HepG2 (cell line): Measurements from ENCODE around the gene SH3YL1. TPM values are rescaled to one million over a fixed set of nuclear protein-coding genes. Genes with fewer than 3 reads are reported as not detected.

ENCODE experiments used
- ARID2 ChIP-seq: sonication (generic); formaldehyde crosslinking; IDR thresholded peaks from 2 replicates; pipeline ENCODE4 v1.8.1; 2022; ENCODE audit warnings: mild to moderate bottlenecking, missing genetic modification reagents, borderline replicate concordance
- ARID3A ChIP-seq: IDR thresholded peaks from 2 replicates; pipeline ENCODE4 v1.6.1; 2012; ENCODE audit warnings: low read depth, low read length, improper control_type of control experiment
- BATF2 ChIP-seq: sonication (generic); formaldehyde crosslinking; IDR thresholded peaks from 2 replicates; pipeline ENCODE4 v1.8.0; 2022; ENCODE audit warnings: mild to moderate bottlenecking, missing genetic modification reagents, moderate library complexity
- BRD4 ChIP-seq: sonication (generic); formaldehyde crosslinking; IDR thresholded peaks from 2 replicates; pipeline ENCODE4 v1.4.0; 2020; ENCODE audit warnings: missing genetic modification reagents
- DMAP1 ChIP-seq: IDR thresholded peaks from 2 replicates; pipeline ENCODE4 v1.6.1; 2016
- HMG20A ChIP-seq: IDR thresholded peaks from 2 replicates; pipeline ENCODE4 v1.6.1; 2016; ENCODE audit warnings: borderline replicate concordance
- PHF21A ChIP-seq: sonication (generic); formaldehyde crosslinking; IDR thresholded peaks from 2 replicates; pipeline ENCODE4 v1.5.0; 2020; ENCODE audit warnings: mild to moderate bottlenecking, missing genetic modification reagents
- RFX1 ChIP-seq: fragments of 450-650 bp; IDR thresholded peaks from 2 replicates; pipeline ENCODE4 v1.6.1; 2017
- SIX1 ChIP-seq: sonication (generic); formaldehyde crosslinking; IDR thresholded peaks from 2 replicates; pipeline ENCODE4 v1.4.0; 2020; ENCODE audit warnings: missing genetic modification reagents, borderline replicate concordance
- SMC3 ChIP-seq: IDR thresholded peaks from 2 replicates; pipeline ENCODE4 v1.6.1; 2011; ENCODE audit warnings: low read length, improper control_type of control experiment
- SSRP1 ChIP-seq: IDR thresholded peaks from 2 replicates; pipeline ENCODE4 v1.6.1; 2016; ENCODE audit warnings: control low read depth
- STAT5B ChIP-seq: sonication (generic); formaldehyde crosslinking; IDR thresholded peaks from 2 replicates; pipeline ENCODE4 v1.4.0; 2020; ENCODE audit warnings: missing genetic modification reagents
- ZBTB3 ChIP-seq: sonication (generic); formaldehyde crosslinking; IDR thresholded peaks from 2 replicates; pipeline ENCODE4 v1.4.0; 2020; ENCODE audit warnings: low read depth, mild to moderate bottlenecking, moderate library complexity, missing genetic modification reagents, borderline replicate concordance
- ZMAT3 ChIP-seq: sonication (generic); formaldehyde crosslinking; conservative IDR thresholded peaks from 2 replicates; pipeline ENCODE4 v1.7.0; 2021; ENCODE audit warnings: missing genetic modification reagents
- ZNF225 ChIP-seq: sonication (generic); formaldehyde crosslinking; IDR thresholded peaks from 2 replicates; pipeline ENCODE4 v1.4.0; 2020; ENCODE audit warnings: mild to moderate bottlenecking, missing genetic modification reagents
- ZNF564 ChIP-seq: sonication (generic); formaldehyde crosslinking; IDR thresholded peaks from 2 replicates; pipeline ENCODE4 v1.8.1; 2023; ENCODE audit warnings: mild to moderate bottlenecking, missing genetic modification reagents
- ZNF577 ChIP-seq: sonication (generic); formaldehyde crosslinking; IDR thresholded peaks from 2 replicates; pipeline ENCODE4 v1.4.0; 2020; ENCODE audit warnings: mild to moderate bottlenecking, low read depth, missing genetic modification reagents, borderline replicate concordance
- ZNF646 ChIP-seq: sonication (generic); formaldehyde crosslinking; IDR thresholded peaks from 2 replicates; pipeline ENCODE4 v1.9.0; 2021; ENCODE audit warnings: mild to moderate bottlenecking, missing genetic modification reagents
- ZNF672 ChIP-seq: sonication (generic); formaldehyde crosslinking; IDR thresholded peaks from 2 replicates; pipeline ENCODE4 v1.8.1; 2022; ENCODE audit warnings: missing genetic modification reagents
- ZNF775 ChIP-seq: sonication (generic); formaldehyde crosslinking; IDR thresholded peaks from 2 replicates; pipeline ENCODE4 v1.4.0; 2020; ENCODE audit warnings: missing genetic modification reagents, mild to moderate bottlenecking, moderate library complexity, borderline replicate concordance
- ZNF800 ChIP-seq: sonication (generic); formaldehyde crosslinking; IDR thresholded peaks from 2 replicates; pipeline ENCODE4 v1.4.0; 2020; ENCODE audit warnings: missing genetic modification reagents
- polyA plus RNA-seq, 8 experiments: library from polyadenylated mRNA; depleted of rRNA in 3 of 8; stranded (reverse) in 7 of 8; unstranded in 1 of 8; fragments of >200 nt; fragmentation: Illumina TruSeq in 4 of 8; extraction: Trizol in 4 of 8; gene quantifications; 2 replicates each; pipeline versions ENCODE4 v1.2.1 to v1.2.3, GENCODE V29; 2011 to 2016; ENCODE audit warnings: low read depth in 4 of 8, missing spikeins in 1 of 8, mixed read lengths in 1 of 8; ENCODE audit not compliant: insufficient read depth in 1 of 8
- total RNA-seq, 5 experiments: library from RNA; depleted of rRNA; stranded (reverse); fragments of >200 nt; fragmentation: Illumina TruSeq; extraction: Trizol; gene quantifications; 2 replicates each; pipeline ENCODE4 v1.2.3, GENCODE V29; 2016; ENCODE audit warnings: low read depth in 1 of 5

Gene SH3YL1
- total and polyA plus RNA-seq, 2 of the 13 experiments (the other 11 are each of a cell fraction or from before 2014, with no cell fraction given) = 13.0 to 48.2 TPM

- TF ChIP-seq ZNF646 (CRISPR knock-in tag) = no peak
- no peak for TF ChIP-seq PHF21A (CRISPR knock-in tag)
- TF ChIP-seq SIX1 = no peak
- TF ChIP-seq ZNF775 (CRISPR knock-in tag) = no peak
- TF ChIP-seq BRD4 (CRISPR knock-in tag) = no peak
- TF ChIP-seq SSRP1 = no peak
- peak; percentile 97 for TF ChIP-seq ZNF800 (CRISPR knock-in tag)
- TF ChIP-seq DMAP1 = no peak
- TF ChIP-seq HMG20A = no peak
- TF ChIP-seq SMC3 = no peak
- TF ChIP-seq ZMAT3 (CRISPR knock-in tag) = 0 out of 2 replicates have a peak, but pooled peaks have one; percentile 68
- no peak for TF ChIP-seq STAT5B
- TF ChIP-seq ARID3A = no peak
- TF ChIP-seq ARID2 = peak; percentile 84; the same call in 1 of the 2 replicates
- TF ChIP-seq ZNF564 (CRISPR knock-in tag) = no peak
- TF ChIP-seq ZNF672 (CRISPR knock-in tag) = no peak
- TF ChIP-seq BATF2 (CRISPR knock-in tag) = no peak
- TF ChIP-seq RFX1 = no peak
- TF ChIP-seq ZBTB3 = no peak
- no peak; the same call in 1 of the 2 replicates for TF ChIP-seq ZNF225 (CRISPR knock-in tag)
- no peak for TF ChIP-seq ZNF577
Observed at GRCh38 chr2:289362-290089, 25.7 kb upstream of the SH3YL1 start (continued).
